ENCODE data around the gene KLRC2.
"Not testable (repeated sequence)": the region's sequence is repeated elsewhere in the genome, so short reads cannot be mapped to it uniquely, and the experiment has no call there.

The KLRC2 gene

DNA sequence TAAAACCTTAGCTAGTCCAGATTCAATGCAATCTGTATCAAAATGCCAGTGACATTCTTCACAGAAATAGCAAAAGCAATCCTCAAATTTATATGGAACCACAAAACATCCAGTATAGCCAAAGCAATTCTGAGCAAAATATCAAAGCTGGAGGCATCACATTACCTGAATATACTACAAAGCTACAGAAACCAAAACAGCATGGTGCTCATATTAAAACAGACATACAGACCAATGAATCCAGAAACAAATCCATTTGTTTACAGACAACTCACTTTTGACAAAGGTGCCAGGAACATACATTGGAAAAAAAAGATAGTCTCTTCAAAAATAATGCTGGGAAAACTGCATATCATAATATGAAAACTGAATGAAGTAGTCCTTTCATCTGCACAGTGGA, 31.0 kb downstream of the KLRC2 start:
- no peaks in the 10 kb centered on the region for H3K36me3 ChIP-seq (replicated peaks)
- no peak overlapping the region for H3K27ac ChIP-seq
- no peak for DNase-seq
- TF ChIP-seq, protein P1, sequence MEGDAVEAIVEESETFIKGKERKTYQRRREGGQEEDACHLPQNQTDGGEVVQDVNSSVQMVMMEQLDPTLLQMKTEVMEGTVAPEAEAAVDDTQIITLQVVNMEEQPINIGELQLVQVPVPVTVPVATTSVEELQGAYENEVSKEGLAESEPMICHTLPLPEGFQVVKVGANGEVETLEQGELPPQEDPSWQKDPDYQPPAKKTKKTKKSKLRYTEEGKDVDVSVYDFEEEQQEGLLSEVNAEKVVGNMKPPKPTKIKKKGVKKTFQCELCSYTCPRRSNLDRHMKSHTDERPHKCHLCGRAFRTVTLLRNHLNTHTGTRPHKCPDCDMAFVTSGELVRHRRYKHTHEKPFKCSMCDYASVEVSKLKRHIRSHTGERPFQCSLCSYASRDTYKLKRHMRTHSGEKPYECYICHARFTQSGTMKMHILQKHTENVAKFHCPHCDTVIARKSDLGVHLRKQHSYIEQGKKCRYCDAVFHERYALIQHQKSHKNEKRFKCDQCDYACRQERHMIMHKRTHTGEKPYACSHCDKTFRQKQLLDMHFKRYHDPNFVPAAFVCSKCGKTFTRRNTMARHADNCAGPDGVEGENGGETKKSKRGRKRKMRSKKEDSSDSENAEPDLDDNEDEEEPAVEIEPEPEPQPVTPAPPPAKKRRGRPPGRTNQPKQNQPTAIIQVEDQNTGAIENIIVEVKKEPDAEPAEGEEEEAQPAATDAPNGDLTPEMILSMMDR (IDR thresholded peaks at IDR 0.05; ENCODE audit: low read depth, low read length, missing control alignments), result no peak
- H3K27me3 ChIP-seq (replicated peaks), result no peaks in the 10 kb centered on the region
- in situ Hi-C loops (cut with HindIII; ENCODE audit: low pct_ligation_motif_present, low sequenced_read_pairs), result no loop called here
- no peak overlapping the region for H3K4me3 ChIP-seq (ENCODE audit: low read depth, low read length)

DNA sequence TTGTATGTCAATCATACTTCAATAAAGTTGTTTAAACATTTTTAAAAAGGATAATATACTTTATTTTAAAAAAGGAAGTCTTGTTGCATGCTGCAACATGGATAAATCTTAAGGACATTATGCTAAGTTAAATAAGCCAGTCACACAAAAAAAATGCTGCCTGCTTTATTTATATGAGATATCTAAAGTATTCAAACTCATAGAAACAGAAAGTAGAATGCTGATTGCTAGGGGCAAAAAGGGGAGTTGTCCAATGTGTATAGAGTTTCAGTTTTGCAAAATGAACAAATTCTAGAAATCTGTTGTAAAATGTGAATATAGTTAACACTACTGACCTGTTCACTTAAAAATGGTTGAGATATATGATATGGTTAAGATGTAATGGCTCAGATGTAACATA, 35.0 kb downstream of the KLRC2 start:
- H3K36me3 ChIP-seq (replicated peaks), result no peaks in the 10 kb centered on the region
- TF ChIP-seq, protein P1 (IDR thresholded peaks at IDR 0.05; ENCODE audit: low read depth, low read length, missing control alignments), result no peak
- in situ Hi-C loops (cut with HindIII; ENCODE audit: low pct_ligation_motif_present, low sequenced_read_pairs), result no loop called here
- no peaks in the 10 kb centered on the region for H3K27me3 ChIP-seq (replicated peaks)
- no peak overlapping the region for H3K4me3 ChIP-seq (ENCODE audit: low read depth, low read length)
- no peak for DNase-seq
- H3K27ac ChIP-seq, result no peak overlapping the region

DNA sequence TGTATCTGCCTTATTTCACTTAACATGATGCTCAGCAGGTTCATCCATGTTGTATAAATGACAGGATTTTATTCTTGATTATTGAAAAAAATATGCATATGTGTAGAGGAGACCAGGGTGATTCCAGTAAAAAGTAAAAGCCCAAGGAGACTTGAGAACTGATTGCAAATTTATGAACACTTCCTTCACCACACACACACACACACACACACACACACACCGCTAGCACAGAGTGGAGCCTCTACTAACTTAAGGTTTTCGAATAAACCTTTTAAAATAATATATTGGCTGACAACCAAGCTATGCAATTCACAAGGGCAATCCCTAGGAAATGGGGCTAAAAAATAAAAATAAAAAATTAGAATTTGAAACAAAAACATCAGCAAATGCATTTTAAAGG, 37.6 kb downstream of the KLRC2 start:
- Histone ChIP-seq H3K4me3 (ENCODE audit: low read depth, low read length) (no peak overlapping the region), H3K27ac (no peak overlapping the region), H3K36me3 (replicated peaks) (no peaks in the 10 kb centered on the region), H3K27me3 (replicated peaks) (no peaks in the 10 kb centered on the region)
- DNase-seq, result no peak
- in situ Hi-C loops (cut with HindIII; ENCODE audit: low pct_ligation_motif_present, low sequenced_read_pairs), result no loop called here
- TF ChIP-seq, protein P1 (IDR thresholded peaks at IDR 0.05; ENCODE audit: low read depth, low read length, missing control alignments), result no peak

DNA sequence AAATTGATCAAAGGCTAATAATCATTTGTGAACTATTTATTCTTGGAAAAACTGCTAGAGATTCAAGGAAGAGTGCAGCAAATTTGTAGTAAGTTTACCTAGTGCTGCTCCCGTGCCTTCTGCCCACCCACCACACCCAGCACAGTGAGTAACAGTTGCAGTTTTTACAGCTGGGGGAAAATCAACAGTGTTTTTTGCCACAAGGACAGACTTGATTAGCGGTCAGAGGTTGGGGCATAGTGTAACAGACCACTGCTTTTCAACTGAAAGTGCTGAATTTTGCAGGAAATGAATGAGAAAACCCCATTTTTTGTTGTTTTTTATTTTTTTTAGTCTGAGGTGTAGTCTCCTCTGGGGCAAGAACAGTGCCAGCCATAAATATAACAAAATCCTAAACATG, 38.5 kb downstream of the KLRC2 start:
- H3K27me3 ChIP-seq (replicated peaks), result no peaks in the 10 kb centered on the region
- DNase-seq, result no peak
- H3K27ac ChIP-seq, result no peak overlapping the region
- TF ChIP-seq, protein P1 (IDR thresholded peaks at IDR 0.05; ENCODE audit: low read depth, low read length, missing control alignments), result no peak
- no peaks in the 10 kb centered on the region for H3K36me3 ChIP-seq (replicated peaks)
- in situ Hi-C loops (cut with HindIII; ENCODE audit: low pct_ligation_motif_present, low sequenced_read_pairs), result no loop called here
- H3K4me3 ChIP-seq (ENCODE audit: low read depth, low read length), result no peak overlapping the region

DNA sequence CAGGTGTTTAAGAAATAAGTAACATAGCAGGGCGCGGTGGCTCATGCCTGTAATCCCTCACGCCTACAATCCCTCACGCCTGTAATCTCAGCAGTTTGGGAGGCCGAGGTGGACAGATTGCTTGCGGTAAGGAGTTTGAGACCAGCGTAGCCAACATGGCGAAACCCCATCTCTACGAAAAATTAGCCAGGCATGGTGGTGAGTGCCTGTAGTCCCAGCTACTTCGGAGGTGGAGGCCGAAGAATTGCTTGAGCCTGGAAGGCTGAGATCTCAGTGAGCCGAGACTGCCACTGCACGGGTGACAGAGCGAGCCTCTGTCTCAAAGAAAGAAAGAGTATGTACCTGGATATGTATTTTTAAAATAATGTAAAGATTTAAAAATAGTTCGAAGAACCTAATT, 39.6 kb downstream of the KLRC2 start:
- H3K4me3 ChIP-seq (ENCODE audit: low read depth, low read length); DNase-seq; H3K36me3 ChIP-seq (replicated peaks); H3K27ac ChIP-seq; in situ Hi-C loops (cut with HindIII; ENCODE audit: low pct_ligation_motif_present, low sequenced_read_pairs); H3K27me3 ChIP-seq (replicated peaks): not testable (repeated sequence)

DNA sequence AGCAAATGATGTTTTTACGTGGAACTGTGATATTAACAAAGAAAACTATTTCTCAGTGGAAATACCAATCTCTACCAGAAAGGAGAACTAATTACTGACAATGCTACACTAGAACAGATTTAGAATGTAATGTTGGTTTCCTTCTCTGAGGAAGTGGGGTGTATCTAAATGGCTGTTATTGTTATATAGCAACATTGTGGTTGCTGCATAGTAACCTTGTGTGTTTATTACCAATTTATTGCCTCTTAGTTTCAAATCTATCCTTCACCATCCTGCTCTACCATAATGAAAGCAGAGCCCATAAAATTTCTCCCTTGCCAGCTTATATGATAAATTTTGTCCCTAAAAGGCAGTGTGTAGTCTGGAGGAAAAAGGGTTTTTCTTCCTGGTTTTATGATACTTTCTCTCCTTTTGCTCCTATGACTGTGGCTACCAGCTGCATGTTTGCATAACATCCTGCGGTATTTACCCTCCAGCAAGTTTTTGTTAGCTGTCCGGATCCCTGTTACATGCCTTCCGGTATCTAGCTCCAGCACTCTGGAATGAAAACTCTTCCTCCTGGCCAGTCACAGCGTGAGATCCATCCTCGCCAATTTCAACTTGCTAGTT, 40.3 kb downstream of the KLRC2 start:
- DNase-seq, result peak; percentile 88
- no peaks in the 10 kb centered on the region for H3K27me3 ChIP-seq (replicated peaks)
- no peaks in the 10 kb centered on the region for H3K36me3 ChIP-seq (replicated peaks)
- in situ Hi-C loops (cut with HindIII; ENCODE audit: low pct_ligation_motif_present, low sequenced_read_pairs), result no loop called here
- peak overlapping the region; percentile 85 for H3K27ac ChIP-seq
- no peak overlapping the region for H3K4me3 ChIP-seq (ENCODE audit: low read depth, low read length)
- TF ChIP-seq, protein P1 (IDR thresholded peaks at IDR 0.05; ENCODE audit: low read depth, low read length, missing control alignments), result no peak

DNA sequence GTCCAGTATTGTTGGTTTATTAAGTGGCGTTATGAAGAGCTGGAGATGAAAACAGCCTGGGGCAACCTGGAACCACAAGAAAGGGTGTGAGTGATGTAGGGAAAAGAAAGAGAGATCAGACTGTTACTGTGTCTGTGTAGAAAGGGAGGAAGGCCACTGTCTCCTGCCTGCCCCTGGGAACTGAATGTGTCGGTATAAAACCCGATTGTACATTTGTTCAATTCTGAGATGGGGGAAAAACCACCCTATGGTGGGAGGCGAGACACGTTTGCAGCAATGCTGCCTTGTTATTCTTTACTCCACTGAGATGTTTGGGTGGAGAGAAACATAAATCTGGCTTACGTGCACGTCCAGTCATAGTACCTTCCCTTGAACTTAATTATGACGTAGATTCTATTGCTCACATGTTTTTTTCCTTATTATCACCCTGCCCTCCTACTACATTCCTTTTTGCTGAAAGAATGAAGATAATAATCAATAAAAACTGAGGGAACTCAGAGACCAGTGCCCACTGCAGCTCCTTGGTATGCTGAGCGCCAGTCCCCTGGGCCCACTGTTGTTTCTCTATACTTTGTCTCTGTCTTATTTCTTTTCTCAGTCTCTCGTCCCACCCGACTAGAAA, 41.2 kb downstream of the KLRC2 start:
- not testable (repeated sequence) for DNase-seq

More for the DNA sequence above, 41.2 kb downstream of the KLRC2 start:
- H3K27me3 ChIP-seq (replicated peaks); H3K4me3 ChIP-seq (ENCODE audit: low read depth, low read length); in situ Hi-C loops (cut with HindIII; ENCODE audit: low pct_ligation_motif_present, low sequenced_read_pairs); H3K36me3 ChIP-seq (replicated peaks): not testable (repeated sequence)
- peak overlapping the region; percentile 85 for H3K27ac ChIP-seq
